ENCODE results near the gene KRT72.

Gene KRT72

DNA sequence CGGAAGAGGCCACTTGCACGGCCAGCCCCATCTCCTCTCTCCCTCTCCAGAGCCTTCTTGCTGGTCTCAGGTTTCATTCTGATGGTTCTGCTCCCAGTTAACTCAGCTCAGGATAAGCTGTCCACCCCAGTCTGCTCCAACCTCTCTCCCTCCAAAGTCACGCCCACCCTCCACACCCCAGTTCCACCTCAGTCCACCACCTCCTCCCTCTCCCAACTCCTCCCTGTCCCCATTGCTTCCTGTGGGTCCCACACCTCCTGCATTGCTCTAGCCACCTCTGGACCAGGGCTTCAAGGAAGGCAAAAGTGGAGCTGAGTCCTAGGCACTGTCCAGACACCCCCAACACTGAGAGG, 61.5 kb downstream of the KRT72 start:
- POLR2A ChIA-PET: no interaction called here
- CTCF ChIA-PET: interaction anchor here (1.0 kb wide), 1 partner anchor 42 kb away, joined by 3 read pairs; no protein-coding TSS in a partner anchor

DNA sequence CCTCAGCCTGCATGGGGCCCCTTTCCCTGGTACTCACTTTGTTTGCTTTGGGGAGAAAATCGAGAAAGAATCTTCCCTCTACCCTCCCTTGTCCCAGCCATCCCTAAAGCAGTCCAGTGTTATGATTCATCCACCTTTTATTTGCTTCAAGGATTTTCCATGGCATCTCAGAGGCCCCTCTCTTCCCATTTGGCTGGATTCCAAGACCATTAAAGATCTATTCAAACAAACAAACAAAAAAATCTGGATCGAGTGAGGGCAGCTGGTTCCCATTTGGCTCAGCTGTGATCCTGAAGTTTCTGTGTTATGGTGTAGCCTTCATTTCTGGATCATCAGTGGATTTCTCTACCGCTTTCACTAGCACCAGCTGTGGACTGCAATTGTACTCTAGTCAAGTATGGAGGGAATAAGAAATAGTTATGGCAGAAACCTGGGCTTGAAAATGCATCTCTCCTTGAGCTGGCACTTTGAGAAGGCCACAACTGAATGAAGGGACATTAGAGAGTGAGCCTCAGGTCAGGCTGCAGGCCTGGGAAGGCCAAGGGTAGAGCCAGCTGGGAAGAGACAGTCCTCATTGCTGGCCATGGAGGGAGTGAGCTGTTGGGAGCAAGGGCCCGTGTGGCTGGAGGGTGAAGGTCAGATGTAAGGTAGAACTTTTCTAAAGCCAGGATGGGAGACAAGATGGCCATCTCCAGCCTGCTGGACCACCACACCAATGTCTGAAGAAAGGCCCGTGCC, 62.0 kb downstream of the KRT72 start:
- H3K36me3 ChIP-seq (ENCODE audit: control insufficient read depth in 4 of 4, insufficient read depth in 4 of 4, low read length in 3 of 4): no peaks in the 10 kb centered on the region
- DNase-seq: no peak
- H3K4me3 ChIP-seq (ENCODE audit: control insufficient read depth in 1 of 7, extremely low read depth in 1 of 7, insufficient read depth in 4 of 7, low read depth in 2 of 7, low read length in 6 of 7): no peak overlapping the region
- no peak overlapping the region for H3K27ac ChIP-seq (ENCODE audit: insufficient read depth in 1 of 2, low read depth in 1 of 2, low read length in 2 of 2, poor library complexity in 1 of 2, severe bottlenecking in 2 of 2)
- no peaks in the 10 kb centered on the region for H3K9me3 ChIP-seq (ENCODE audit: control extremely low read depth in 1 of 5, control insufficient read depth in 4 of 5, insufficient read depth in 2 of 5, low read depth in 1 of 5, low read length in 4 of 5)
- H3K4me1 ChIP-seq (ENCODE audit: control extremely low read depth in 1 of 4, control insufficient read depth in 4 of 4, insufficient read depth in 4 of 4, low read length in 3 of 4): no peaks in the 10 kb centered on the region
- H3K27me3 ChIP-seq (replicated peaks in 2 of 5; ENCODE audit: control insufficient read depth in 4 of 5, insufficient read depth in 5 of 5, low read length in 4 of 5): peaks cover 0 to 2% (median 0%) of the 10 kb centered on the region in 5 experiments
- ChIA-PET POLR2A (no interaction called here), CTCF (interaction anchor here (1.0 kb wide), 1 partner anchor 43 kb away, joined by 3 read pairs; no protein-coding TSS in a partner anchor)
- 83% methylated on average over 5 of the region's 5 CpGs for WGBS (ENCODE audit: insufficient coverage)

More for the DNA sequence above, 61.5 kb downstream of the KRT72 start:
- Histone ChIP-seq H3K4me1 (ENCODE audit: control extremely low read depth in 1 of 4, control insufficient read depth in 4 of 4, insufficient read depth in 4 of 4, low read length in 3 of 4) (no peaks in the 10 kb centered on the region), H3K4me3 (ENCODE audit: control insufficient read depth in 1 of 7, extremely low read depth in 1 of 7, insufficient read depth in 4 of 7, low read depth in 2 of 7, low read length in 6 of 7) (no peak overlapping the region), H3K27me3 (replicated peaks in 2 of 5; ENCODE audit: control insufficient read depth in 4 of 5, insufficient read depth in 5 of 5, low read length in 4 of 5) (peaks cover 0 to 2% (median 0%) of the 10 kb centered on the region in 5 experiments), H3K9me3 (ENCODE audit: control extremely low read depth in 1 of 5, control insufficient read depth in 4 of 5, insufficient read depth in 2 of 5, low read depth in 1 of 5, low read length in 4 of 5) (no peaks in the 10 kb centered on the region), H3K27ac (ENCODE audit: insufficient read depth in 1 of 2, low read depth in 1 of 2, low read length in 2 of 2, poor library complexity in 1 of 2, severe bottlenecking in 2 of 2) (no peak overlapping the region), H3K36me3 (ENCODE audit: control insufficient read depth in 4 of 4, insufficient read depth in 4 of 4, low read length in 3 of 4) (no peaks in the 10 kb centered on the region)
- no peak for DNase-seq
- WGBS (ENCODE audit: insufficient coverage): 100% methylated on average over 3 of the region's 3 CpGs

GRCh38 chr12:52537101-52537500, 64.2 kb downstream of the KRT72 start:
- ChIA-PET POLR2A (no interaction called here), CTCF (interaction anchor here (1.0 kb wide), 1 partner anchor 165 kb away, joined by 3 read pairs; no protein-coding TSS in a partner anchor)
- H3K27ac ChIP-seq (ENCODE audit: insufficient read depth in 1 of 2, low read depth in 1 of 2, low read length in 2 of 2, poor library complexity in 1 of 2, severe bottlenecking in 2 of 2): no peak overlapping the region
- no peaks in the 10 kb centered on the region for H3K36me3 ChIP-seq (ENCODE audit: control insufficient read depth in 4 of 4, insufficient read depth in 4 of 4, low read length in 3 of 4)
- 88% methylated on average over 3 of the region's 3 CpGs for WGBS (ENCODE audit: insufficient coverage)
- no peaks in the 10 kb centered on the region for H3K9me3 ChIP-seq (ENCODE audit: control extremely low read depth in 1 of 5, control insufficient read depth in 4 of 5, insufficient read depth in 2 of 5, low read depth in 1 of 5, low read length in 4 of 5)
- H3K27me3 ChIP-seq (replicated peaks in 2 of 5; ENCODE audit: control insufficient read depth in 4 of 5, insufficient read depth in 5 of 5, low read length in 4 of 5): peaks cover 0 to 2% (median 0%) of the 10 kb centered on the region in 5 experiments
- no peak for DNase-seq
- no peaks in the 10 kb centered on the region for H3K4me1 ChIP-seq (ENCODE audit: control extremely low read depth in 1 of 4, control insufficient read depth in 4 of 4, insufficient read depth in 4 of 4, low read length in 3 of 4)
- no peak overlapping the region for H3K4me3 ChIP-seq (ENCODE audit: control insufficient read depth in 1 of 7, extremely low read depth in 1 of 7, insufficient read depth in 4 of 7, low read depth in 2 of 7, low read length in 6 of 7)

All from common myeloid progenitor, CD34-positive (primary cell).